ENCODE data around the gene PDZD2. TPM values are rescaled to one million over a fixed set of nuclear protein-coding genes. Genes with fewer than 3 reads are reported as not detected.

The PDZD2 gene
- total RNA-seq, 1 donor from 2014 or later = 21.5 TPM

- H3K27me3 Mint-ChIP-seq (ENCODE audit: low read depth) = no peaks in the 10 kb centered on the region
- TF ChIP-seq, protein P1, sequence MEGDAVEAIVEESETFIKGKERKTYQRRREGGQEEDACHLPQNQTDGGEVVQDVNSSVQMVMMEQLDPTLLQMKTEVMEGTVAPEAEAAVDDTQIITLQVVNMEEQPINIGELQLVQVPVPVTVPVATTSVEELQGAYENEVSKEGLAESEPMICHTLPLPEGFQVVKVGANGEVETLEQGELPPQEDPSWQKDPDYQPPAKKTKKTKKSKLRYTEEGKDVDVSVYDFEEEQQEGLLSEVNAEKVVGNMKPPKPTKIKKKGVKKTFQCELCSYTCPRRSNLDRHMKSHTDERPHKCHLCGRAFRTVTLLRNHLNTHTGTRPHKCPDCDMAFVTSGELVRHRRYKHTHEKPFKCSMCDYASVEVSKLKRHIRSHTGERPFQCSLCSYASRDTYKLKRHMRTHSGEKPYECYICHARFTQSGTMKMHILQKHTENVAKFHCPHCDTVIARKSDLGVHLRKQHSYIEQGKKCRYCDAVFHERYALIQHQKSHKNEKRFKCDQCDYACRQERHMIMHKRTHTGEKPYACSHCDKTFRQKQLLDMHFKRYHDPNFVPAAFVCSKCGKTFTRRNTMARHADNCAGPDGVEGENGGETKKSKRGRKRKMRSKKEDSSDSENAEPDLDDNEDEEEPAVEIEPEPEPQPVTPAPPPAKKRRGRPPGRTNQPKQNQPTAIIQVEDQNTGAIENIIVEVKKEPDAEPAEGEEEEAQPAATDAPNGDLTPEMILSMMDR (IDR thresholded peaks at IDR 0.05; ENCODE audit: unreplicated experiment) = no peak
- peaks cover 40% of the 10 kb centered on the region for H3K36me3 Mint-ChIP-seq
- H3K9me3 Mint-ChIP-seq = peaks cover 19% of the 10 kb centered on the region
- no peak for DNase-seq (ENCODE audit: low spot score in 2 of 2, unreplicated experiment in 2 of 2)
- peaks cover 20% of the 10 kb centered on the region for H3K4me1 Mint-ChIP-seq
- no peak overlapping the region for H3K4me3 Mint-ChIP-seq
- no peak overlapping the region for H3K27ac Mint-ChIP-seq
Observed at GRCh38 chr5:31859096-31859495, 220.2 kb downstream of the PDZD2 start.

GRCh38 chr5:31860278-31860677 lies 221.3 kb downstream of the PDZD2 start:
- TF ChIP-seq, protein P1 (IDR thresholded peaks at IDR 0.05; ENCODE audit: unreplicated experiment) = no peak
- H3K9me3 Mint-ChIP-seq = peaks cover 19% of the 10 kb centered on the region
- no peak overlapping the region for H3K27ac Mint-ChIP-seq
- no peak for DNase-seq (ENCODE audit: low spot score in 2 of 2, unreplicated experiment in 2 of 2)
- H3K36me3 Mint-ChIP-seq = peaks cover 40% of the 10 kb centered on the region
- no peak overlapping the region for H3K4me3 Mint-ChIP-seq
- H3K27me3 Mint-ChIP-seq (ENCODE audit: low read depth) = no peaks in the 10 kb centered on the region
- H3K4me1 Mint-ChIP-seq = peaks cover 14% of the 10 kb centered on the region

DNA sequence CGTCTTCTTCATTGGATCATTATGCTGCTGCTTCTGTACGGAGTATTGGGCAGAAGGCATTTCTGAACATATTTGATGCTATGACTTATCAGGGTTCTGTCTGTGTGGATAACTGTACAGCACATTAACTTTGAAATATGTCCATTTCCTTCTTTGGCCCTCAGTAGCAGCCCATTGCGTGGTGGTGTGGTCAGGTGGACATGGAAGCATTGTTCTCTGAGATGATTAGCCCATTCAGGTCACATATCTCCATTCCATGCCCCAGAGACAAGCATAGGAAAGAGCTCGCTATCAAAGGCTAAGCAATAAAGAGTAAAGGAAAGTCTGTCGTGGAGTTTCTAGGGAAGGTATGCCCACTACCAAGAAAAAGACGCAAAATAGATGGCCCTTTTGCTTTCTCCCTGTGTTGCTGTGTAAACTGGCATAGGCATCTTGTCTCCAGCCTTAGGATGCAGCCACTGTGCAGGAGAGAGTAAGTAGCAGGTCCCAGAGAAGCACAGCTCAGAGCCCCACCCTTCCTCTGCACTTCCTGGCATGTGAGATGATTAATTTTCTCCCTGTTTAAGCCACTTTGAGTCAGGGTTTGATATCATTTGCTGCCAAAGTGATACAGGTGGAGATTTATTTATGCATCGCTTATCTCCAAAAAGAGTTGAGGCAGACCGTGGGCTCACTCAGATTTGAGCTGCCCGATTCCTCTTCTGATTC lies 221.9 kb downstream of the PDZD2 start:
- Mint-ChIP-seq H3K27ac (no peak overlapping the region), H3K4me1 (peaks cover 9% of the 10 kb centered on the region), H3K4me3 (no peak overlapping the region), H3K36me3 (peaks cover 40% of the 10 kb centered on the region), H3K9me3 (peaks cover 19% of the 10 kb centered on the region), H3K27me3 (ENCODE audit: low read depth) (no peaks in the 10 kb centered on the region)
- no peak for DNase-seq (ENCODE audit: low spot score in 2 of 2, unreplicated experiment in 2 of 2)
- TF ChIP-seq, protein P1 (IDR thresholded peaks at IDR 0.05; ENCODE audit: unreplicated experiment) = no peak

GRCh38 chr5:31861601-31862000 lies 222.7 kb downstream of the PDZD2 start:
- Mint-ChIP-seq H3K4me3 (no peak overlapping the region), H3K36me3 (peaks cover 40% of the 10 kb centered on the region), H3K27ac (peak overlapping the region; percentile 21), H3K9me3 (peaks cover 19% of the 10 kb centered on the region), H3K27me3 (ENCODE audit: low read depth) (no peaks in the 10 kb centered on the region), H3K4me1 (peaks cover 7% of the 10 kb centered on the region)
- TF ChIP-seq, protein P1 (IDR thresholded peaks at IDR 0.05; ENCODE audit: unreplicated experiment) = no peak
- no peak for DNase-seq (ENCODE audit: low spot score in 2 of 2, unreplicated experiment in 2 of 2)

GRCh38 chr5:31863991-31864411 lies 225.1 kb downstream of the PDZD2 start:
- no peak for DNase-seq (ENCODE audit: low spot score in 2 of 2, unreplicated experiment in 2 of 2)
- Mint-ChIP-seq H3K9me3 (peaks cover 18% of the 10 kb centered on the region), H3K27me3 (ENCODE audit: low read depth) (no peaks in the 10 kb centered on the region), H3K27ac (peak overlapping the region; percentile 76), H3K4me1 (peaks cover 16% of the 10 kb centered on the region), H3K36me3 (peaks cover 24% of the 10 kb centered on the region), H3K4me3 (no peak overlapping the region)
- TF ChIP-seq, protein P1 (IDR thresholded peaks at IDR 0.05; ENCODE audit: unreplicated experiment) = no peak

Data from mesothelial cell of epicardium (in vitro differentiated cells).